ENCODE data around the gene HSH2D. TPM values are rescaled to one million over a fixed set of nuclear protein-coding genes. Genes with fewer than 3 reads are reported as not detected.

HSH2D gene
- total and polyA plus RNA-seq, 10 of the 15 experiments (the other 5 are each of a cell fraction or from before 2014, with no cell fraction given), result 22.0 to 145 (median 89.3) TPM

DNA sequence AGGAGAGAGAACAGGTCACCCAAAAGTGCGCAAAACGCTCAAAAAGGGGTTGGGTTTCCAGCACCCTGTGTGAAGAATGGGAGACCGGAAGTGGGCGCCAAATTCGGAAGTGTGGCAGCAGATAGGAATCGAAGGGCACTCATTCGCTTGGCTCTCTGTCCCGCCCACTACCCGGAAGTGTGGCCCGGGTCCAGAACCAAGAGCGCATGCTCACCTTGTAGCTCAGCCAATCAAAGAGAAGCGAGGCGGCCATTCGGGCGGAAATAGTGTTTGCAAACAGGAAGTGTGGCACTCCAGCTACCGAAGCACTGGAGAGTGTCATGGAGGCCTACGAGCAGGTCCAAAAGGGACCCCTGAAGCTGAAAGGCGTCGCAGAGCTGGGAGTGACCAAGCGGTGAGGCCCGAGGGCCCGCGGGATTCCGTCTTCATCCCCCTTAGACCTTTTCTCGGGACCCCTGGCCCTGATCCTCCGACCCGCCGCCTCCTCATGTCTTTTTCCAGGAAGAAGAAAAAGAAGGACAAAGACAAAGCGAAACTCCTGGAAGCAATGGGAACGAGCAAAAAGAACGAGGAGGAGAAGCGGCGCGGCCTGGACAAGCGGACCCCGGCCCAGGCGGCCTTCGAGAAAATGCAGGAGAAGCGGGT, 41.8 kb downstream of the HSH2D start, which contains the start of gene FAM32A (continued):
- no peak; the same call in 1 of the 2 replicates for TF ChIP-seq RUNX3 (IDR thresholded peaks at IDR 0.05; ENCODE audit: low read length)
- no peak for TF ChIP-seq BACH1 (IDR thresholded peaks at IDR 0.05; ENCODE audit: borderline replicate concordance)
- no peak for TF ChIP-seq BCL11A (IDR thresholded peaks at IDR 0.05; ENCODE audit: low read depth, low read length)
- no peak for TF ChIP-seq ZSCAN29 (IDR thresholded peaks at IDR 0.05)
- TF ChIP-seq, protein P1, sequence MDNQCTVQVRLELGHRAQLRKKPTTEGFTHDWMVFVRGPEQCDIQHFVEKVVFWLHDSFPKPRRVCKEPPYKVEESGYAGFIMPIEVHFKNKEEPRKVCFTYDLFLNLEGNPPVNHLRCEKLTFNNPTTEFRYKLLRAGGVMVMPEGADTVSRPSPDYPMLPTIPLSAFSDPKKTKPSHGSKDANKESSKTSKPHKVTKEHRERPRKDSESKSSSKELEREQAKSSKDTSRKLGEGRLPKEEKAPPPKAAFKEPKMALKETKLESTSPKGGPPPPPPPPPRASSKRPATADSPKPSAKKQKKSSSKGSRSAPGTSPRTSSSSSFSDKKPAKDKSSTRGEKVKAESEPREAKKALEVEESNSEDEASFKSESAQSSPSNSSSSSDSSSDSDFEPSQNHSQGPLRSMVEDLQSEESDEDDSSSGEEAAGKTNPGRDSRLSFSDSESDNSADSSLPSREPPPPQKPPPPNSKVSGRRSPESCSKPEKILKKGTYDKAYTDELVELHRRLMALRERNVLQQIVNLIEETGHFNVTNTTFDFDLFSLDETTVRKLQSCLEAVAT (IDR thresholded peaks at IDR 0.05), result 0 out of 2 replicates have a peak, but pooled peaks have one; percentile 0
- TF ChIP-seq, protein P2, sequence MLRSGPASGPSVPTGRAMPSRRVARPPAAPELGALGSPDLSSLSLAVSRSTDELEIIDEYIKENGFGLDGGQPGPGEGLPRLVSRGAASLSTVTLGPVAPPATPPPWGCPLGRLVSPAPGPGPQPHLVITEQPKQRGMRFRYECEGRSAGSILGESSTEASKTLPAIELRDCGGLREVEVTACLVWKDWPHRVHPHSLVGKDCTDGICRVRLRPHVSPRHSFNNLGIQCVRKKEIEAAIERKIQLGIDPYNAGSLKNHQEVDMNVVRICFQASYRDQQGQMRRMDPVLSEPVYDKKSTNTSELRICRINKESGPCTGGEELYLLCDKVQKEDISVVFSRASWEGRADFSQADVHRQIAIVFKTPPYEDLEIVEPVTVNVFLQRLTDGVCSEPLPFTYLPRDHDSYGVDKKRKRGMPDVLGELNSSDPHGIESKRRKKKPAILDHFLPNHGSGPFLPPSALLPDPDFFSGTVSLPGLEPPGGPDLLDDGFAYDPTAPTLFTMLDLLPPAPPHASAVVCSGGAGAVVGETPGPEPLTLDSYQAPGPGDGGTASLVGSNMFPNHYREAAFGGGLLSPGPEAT (IDR thresholded peaks at IDR 0.05; ENCODE audit: low read depth), result peak; percentile 82
- no peak for TF ChIP-seq MTA3 (IDR thresholded peaks at IDR 0.05; ENCODE audit: borderline replicate concordance, low read length)
- peak; percentile 99 to 100 for TF ChIP-seq SRF (IDR thresholded peaks at IDR 0.05; ENCODE audit: low read depth in 2 of 2, low read length in 2 of 2)
- TF ChIP-seq HSF1 (IDR thresholded peaks at IDR 0.05; ENCODE audit: low read depth, low read length), result 0 out of 2 replicates have a peak, but pooled peaks have one; percentile 25
- no peak for TF ChIP-seq TARDBP (IDR thresholded peaks at IDR 0.05; ENCODE audit: borderline replicate concordance)
- no peak for TF ChIP-seq PBX3 (IDR thresholded peaks at IDR 0.05; ENCODE audit: insufficient replicate concordance, low read depth, low read length)
- no peak for TF ChIP-seq SUZ12 (IDR thresholded peaks at IDR 0.05; ENCODE audit: unreplicated experiment)
- peak; percentile 68 for TF ChIP-seq SPI1 (IDR thresholded peaks at IDR 0.05; ENCODE audit: borderline replicate concordance, insufficient read depth, low read depth, low read length)
- TF ChIP-seq EGR1 (IDR thresholded peaks at IDR 0.05; ENCODE audit: borderline replicate concordance in 1 of 2, low read depth in 2 of 2, low read length in 2 of 2), result no peak; a peak in 1 of 3 replicates
- no peak for TF ChIP-seq IKZF2 (IDR thresholded peaks at IDR 0.05)
- no peak for TF ChIP-seq JUND (IDR thresholded peaks at IDR 0.05; ENCODE audit: low read depth, low read length)
- TF ChIP-seq, protein P3, sequence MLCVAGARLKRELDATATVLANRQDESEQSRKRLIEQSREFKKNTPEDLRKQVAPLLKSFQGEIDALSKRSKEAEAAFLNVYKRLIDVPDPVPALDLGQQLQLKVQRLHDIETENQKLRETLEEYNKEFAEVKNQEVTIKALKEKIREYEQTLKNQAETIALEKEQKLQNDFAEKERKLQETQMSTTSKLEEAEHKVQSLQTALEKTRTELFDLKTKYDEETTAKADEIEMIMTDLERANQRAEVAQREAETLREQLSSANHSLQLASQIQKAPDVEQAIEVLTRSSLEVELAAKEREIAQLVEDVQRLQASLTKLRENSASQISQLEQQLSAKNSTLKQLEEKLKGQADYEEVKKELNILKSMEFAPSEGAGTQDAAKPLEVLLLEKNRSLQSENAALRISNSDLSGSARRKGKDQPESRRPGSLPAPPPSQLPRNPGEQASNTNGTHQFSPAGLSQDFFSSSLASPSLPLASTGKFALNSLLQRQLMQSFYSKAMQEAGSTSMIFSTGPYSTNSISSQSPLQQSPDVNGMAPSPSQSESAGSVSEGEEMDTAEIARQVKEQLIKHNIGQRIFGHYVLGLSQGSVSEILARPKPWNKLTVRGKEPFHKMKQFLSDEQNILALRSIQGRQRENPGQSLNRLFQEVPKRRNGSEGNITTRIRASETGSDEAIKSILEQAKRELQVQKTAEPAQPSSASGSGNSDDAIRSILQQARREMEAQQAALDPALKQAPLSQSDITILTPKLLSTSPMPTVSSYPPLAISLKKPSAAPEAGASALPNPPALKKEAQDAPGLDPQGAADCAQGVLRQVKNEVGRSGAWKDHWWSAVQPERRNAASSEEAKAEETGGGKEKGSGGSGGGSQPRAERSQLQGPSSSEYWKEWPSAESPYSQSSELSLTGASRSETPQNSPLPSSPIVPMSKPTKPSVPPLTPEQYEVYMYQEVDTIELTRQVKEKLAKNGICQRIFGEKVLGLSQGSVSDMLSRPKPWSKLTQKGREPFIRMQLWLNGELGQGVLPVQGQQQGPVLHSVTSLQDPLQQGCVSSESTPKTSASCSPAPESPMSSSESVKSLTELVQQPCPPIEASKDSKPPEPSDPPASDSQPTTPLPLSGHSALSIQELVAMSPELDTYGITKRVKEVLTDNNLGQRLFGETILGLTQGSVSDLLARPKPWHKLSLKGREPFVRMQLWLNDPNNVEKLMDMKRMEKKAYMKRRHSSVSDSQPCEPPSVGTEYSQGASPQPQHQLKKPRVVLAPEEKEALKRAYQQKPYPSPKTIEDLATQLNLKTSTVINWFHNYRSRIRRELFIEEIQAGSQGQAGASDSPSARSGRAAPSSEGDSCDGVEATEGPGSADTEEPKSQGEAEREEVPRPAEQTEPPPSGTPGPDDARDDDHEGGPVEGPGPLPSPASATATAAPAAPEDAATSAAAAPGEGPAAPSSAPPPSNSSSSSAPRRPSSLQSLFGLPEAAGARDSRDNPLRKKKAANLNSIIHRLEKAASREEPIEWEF (IDR thresholded peaks at IDR 0.05; ENCODE audit: insufficient replicate concordance, low read depth, low read length), result no peak
- no peak for TF ChIP-seq BRCA1 (IDR thresholded peaks at IDR 0.05; ENCODE audit: low read depth, low read length)
